Measurements from ENCODE around the gene DHX58.
"Not testable (repeated sequence)": the region's sequence is repeated elsewhere in the genome, so short reads cannot be mapped to it uniquely, and the experiment has no call there.

Gene DHX58

GRCh38 chr17:42112552-42113176 lies at the start of gene DHX58:
Gene DHX58 (minus strand): TSS chr17:42112714. CDS start chr17:42111892, 822 bp downstream.
- in situ Hi-C loops (cut with HindIII; ENCODE audit: low sequenced_read_pairs): no loop called here

DNA sequence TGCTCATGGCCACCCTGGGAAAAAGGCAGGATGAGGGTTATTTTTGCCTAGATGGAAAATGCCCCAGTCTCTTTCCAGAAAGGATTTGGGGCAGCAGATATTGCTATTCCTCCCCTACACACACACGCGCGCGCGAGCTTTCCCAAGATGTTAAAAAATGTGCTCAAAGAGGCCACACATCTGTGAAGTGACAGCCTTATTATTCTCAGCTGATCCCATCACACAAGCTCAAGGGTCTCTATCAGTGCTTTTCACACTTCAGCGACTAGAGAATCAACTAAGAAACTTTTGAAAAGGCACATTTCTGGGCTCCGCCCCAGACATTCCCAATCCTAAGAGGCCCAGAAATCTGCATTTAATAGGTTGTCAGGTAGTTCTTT lies 48.0 kb upstream of the DHX58 start:
- in situ Hi-C loops (cut with HindIII; ENCODE audit: low sequenced_read_pairs): no loop called here

GRCh38 chr17:42159796-42160530 lies 47.4 kb upstream of the DHX58 start:
- in situ Hi-C loops (cut with HindIII; ENCODE audit: low sequenced_read_pairs): no loop called here

DNA sequence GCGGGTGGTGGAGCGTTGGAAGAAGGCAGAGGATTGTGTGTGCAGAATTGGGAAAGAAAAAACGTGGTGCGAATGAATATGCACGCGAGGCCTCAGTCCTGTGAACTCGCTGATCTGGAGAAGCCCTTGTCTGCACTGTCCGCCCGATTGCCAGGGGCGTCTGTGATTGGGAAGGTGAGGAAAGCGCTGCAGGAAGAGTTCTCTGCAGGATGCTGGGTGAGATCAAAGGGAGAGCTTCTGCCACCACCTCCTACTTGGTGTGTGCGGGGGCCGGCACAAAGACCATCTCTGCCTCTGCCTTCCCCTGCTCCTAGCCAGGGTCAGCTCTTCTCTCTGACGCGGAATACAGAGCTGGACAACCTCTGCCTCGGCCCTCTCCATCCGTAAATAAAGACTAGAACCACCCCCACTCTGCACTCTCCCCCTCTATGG lies 43.1 kb upstream of the DHX58 start:
- in situ Hi-C loops (cut with HindIII; ENCODE audit: low sequenced_read_pairs): no loop called here

DNA sequence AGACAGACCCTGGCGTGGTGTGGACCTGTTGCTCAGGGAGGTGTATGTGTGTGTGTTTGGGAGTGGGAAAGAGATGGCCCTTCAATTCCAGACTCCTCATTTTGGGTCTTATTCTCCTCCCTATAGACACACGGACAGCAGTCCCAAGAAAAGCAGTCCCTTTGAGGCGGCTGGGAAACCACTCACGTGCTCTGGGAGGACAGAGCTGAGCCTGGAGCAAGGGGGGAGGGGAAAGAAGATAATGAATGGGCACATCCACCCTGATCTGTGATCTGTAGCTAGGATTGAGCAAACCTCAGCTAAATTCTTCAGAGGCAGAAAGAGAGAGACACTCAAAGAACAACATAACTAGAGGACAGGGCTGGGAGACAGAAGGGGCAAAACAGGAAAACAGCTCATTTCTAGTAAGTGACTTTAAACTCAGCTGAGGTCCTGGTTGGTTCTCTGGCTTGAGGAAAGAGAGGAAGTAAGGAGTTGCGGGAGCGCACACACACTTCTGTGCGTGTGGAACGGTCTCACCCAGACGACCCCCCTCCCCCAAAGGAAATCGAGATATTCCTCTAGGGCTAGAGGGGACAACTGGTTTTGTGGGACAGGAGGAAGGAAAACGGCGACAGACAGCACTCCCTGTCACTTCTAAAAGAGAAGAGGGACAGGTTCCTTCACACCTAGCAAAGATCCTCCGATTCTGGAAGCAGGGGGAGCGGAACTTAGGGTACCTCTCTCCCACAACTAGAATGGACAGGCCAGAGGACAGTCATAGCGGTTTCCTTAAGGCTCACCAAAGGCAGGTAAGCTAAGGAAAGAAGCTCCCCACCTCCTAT lies 41.6 kb upstream of the DHX58 start:
- in situ Hi-C loops (cut with HindIII; ENCODE audit: low sequenced_read_pairs): no loop called here

DNA sequence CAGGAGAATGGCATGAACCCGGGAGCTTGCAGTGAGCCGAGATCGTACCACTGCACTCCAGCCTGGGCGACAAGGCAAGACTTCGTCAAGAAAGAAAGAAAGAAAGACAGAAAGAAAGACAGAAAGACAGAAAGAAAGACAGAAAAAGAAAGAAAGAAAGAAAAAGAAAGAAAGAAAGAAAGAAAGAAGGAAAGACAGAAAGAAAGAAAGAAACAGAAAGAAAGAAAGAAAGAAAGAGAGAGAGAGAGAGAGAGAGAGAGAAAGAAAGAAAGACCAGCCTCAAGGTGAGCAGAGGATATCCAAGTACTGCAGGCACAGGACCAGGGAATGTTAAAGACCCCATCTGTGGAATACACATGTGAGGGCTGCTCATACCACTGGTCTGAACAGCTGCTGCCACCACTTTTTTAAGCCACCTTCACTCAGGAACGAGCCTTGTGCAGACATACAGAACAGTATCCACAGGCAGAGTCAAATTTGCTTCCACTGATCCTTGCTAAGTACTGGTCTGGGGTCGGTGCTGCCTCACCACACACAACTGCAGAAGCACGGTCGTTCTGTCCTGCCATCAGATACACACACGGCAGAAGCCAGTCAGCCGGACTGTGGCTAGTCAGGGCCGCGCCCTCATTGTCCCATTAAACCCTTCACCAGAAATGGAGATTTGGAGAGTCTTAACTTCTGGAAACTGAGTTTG lies 34.5 kb upstream of the DHX58 start:
- in situ Hi-C loops (cut with HindIII; ENCODE audit: low sequenced_read_pairs): no loop called here

DNA sequence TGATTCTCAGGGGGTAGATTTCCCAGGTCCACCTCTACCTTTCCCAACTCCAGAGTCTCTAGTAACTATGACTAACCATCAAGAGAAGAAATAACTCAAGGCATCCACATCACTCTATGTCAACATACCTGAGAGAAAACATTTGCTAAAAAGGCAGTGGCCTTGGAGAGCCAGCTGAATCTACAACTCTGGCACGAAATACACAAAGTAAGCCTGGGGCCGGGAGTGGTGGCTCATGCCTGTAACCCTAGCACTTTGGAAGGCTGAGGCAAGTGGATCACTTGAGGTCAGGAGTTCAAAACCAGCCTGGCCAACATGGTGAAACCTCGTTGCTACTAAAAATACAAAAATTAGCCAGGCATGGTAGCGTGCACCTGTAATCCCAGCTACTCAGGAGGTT lies 30.6 kb upstream of the DHX58 start:
- in situ Hi-C loops (cut with HindIII; ENCODE audit: low sequenced_read_pairs): not testable (repeated sequence)

- in situ Hi-C loops (cut with HindIII; ENCODE audit: low sequenced_read_pairs): no loop called here
Measured at GRCh38 chr17:42142371-42142896, 29.9 kb upstream of the DHX58 start.

DNA sequence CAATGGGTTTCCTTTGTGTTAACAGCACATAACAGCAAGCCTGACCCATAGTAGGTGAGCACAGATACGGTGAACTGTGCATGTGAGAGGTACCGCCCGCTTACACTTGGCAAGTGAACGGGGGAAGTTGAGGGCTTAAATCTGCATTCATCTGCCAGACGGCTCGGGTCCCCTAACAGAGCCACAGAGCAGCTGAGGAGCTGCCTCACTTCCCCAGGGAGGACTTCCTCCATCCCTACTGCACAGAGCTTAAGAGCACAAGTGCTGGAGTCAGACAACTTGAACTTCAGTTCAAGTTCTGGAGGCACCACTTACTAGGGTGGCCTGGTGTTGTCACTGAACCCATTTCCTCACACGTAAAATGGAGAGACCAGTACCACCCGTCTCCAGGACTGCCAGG lies 28.9 kb upstream of the DHX58 start:
- in situ Hi-C loops (cut with HindIII; ENCODE audit: low sequenced_read_pairs): no loop called here

DNA sequence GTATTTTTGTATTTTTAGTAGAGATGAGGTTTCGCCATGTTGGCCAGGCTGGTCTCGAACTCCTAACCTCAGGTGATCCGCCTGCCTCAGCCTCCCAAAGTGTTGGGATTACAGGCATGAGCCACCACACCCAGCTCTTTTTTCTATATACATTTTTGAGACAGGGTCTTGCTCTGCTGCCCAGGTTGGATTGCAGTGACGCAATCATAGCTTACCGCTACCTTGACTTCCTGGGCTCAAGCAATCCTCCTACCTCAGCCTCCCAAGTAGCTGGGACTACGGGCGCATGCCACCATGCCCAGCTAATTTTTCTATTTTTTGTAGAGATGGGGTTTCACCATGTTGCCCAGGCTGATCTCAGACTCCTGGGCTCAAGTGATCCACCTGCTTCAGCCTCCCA lies 28.2 kb upstream of the DHX58 start:
- in situ Hi-C loops (cut with HindIII; ENCODE audit: low sequenced_read_pairs): not testable (repeated sequence)

- in situ Hi-C loops (cut with HindIII; ENCODE audit: low sequenced_read_pairs): no loop called here
Measured at GRCh38 chr17:42138749-42139492, 26.4 kb upstream of the DHX58 start.

DNA sequence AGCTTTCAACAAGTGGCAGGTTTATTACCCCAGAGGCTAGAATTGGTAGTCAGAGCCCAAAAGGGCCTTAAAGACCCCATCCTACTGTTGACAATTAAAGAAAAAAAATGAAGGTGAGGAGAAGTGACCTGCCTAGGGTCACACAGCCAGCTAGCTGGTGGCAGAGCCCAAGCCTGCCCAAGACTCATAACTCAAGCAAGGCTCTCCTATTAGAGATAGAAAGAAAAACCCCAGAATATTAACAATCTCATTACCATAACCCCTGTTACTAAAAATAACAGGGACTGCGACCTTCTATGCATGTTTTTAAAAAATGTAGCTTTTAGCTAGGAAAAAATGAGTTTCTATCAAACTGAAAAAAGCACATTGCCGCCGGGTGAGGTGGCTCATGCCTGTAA lies 24.1 kb upstream of the DHX58 start:
- in situ Hi-C loops (cut with HindIII; ENCODE audit: low sequenced_read_pairs): no loop called here

DNA sequence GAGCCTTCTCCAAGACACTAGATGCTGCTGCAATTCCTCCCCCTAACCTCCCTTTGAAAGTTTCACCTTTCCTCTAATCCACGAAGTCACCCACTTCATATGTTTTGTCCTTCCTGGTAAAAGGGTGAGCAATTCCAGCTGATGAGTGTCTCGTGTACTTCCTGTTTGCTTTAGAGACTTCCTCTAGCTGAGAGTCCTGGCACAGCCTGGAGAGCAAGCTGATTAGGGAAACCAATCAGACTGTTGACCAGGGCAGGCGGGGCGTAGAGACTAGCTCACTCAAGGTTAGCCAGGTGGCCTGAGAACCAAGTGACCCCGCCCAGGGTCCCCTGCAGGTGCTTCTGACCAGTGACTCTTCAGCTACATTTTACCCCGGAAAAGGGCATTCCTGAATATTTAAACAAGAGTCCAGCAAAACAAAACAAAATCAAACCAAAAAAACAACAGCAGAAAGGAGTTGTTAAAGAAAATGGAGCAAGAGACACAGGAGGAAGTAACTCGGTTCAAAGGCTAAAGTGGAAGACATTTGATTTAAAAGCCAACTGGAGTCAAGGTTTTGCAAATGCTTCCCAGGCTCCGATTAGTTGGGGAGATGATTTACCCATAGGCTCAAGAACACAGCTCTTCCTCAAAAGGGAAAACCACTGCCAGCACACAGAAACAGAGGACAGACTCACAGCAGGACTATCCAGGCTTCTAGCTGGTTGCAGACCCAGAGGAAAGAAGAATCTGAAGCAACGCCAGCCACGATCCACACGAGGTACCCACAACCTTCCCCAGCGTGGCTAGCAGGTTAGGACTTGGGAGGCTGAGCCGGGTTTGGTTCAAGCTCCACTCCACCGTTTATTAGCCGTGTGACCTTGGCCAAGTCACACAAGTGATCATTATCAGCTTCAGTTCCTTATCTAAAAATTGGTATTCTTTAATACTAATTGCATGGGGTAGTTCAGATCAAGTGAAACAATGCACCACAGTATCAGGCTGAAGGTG lies 23.4 kb upstream of the DHX58 start:
- in situ Hi-C loops (cut with HindIII; ENCODE audit: low sequenced_read_pairs): no loop called here

DNA sequence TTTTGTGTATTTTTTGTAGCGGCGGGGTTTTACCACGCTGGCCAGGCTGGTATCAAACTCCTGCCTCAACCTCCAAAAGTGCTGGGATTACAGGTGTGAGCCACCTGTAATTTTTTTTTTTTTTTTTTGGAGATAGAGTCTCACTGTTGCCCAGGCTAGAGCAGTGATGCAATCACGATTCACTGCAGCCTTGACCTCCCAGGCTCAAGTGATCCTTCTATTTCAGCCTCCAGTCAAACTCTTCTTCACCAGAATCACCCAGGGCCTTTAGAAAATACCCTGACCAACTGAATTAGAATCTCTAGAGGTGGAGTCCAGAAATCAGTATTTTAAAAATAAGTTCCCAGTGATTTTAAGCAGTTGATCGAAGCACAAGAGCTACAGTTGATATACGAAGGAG lies 22.6 kb upstream of the DHX58 start:
- in situ Hi-C loops (cut with HindIII; ENCODE audit: low sequenced_read_pairs): no loop called here

DNA sequence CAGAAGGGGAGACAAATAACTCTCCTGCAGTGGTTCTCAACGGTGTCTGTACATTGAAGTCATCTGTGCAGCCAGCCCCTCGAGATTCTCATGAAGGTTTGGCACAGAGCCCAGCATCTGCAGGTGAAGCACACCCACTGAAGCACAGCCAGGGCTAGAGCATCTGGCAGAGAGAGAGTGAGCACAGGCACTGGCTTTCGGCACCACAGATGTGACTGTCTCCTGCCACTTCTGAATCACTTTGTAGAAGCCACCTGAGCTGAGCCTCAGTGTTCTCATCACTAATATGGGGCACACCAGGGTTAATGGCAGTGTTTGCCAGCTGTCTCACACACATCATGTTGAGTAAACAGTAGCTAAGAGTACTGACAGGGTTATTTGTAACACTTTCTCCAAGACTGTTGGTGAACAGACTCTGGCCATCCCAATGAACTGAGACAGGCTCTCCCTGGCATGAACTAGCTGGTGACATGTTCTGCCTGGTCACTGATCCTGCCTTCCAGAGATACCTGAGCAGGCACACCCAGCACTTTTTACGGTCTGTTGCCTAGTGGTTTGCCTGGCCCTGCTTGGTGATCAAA lies 21.0 kb upstream of the DHX58 start:
- in situ Hi-C loops (cut with HindIII; ENCODE audit: low sequenced_read_pairs): no loop called here

DNA sequence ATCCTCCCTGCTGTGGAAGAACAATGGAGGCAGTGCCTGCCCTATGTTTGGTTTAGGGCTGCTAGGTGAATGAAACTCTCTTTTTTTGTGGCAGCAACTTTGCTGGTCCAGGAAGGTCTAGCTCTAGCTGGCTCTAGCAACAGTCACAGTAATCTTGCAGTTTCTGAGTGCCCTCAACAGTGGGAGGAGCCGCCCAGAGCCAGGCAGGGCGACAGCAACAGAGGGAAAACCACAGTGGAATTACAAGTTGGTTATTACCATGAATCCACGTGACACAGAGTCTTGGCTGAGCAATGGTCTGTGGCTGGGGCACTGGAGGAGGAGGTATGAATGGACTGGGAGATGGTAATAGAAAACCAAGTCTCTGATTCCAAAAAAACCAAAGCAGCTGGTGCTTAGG lies 20.4 kb upstream of the DHX58 start:
- in situ Hi-C loops (cut with HindIII; ENCODE audit: low sequenced_read_pairs): no loop called here

GRCh38 chr17:42131981-42132432 lies 19.5 kb upstream of the DHX58 start:
- in situ Hi-C loops (cut with HindIII; ENCODE audit: low sequenced_read_pairs): no loop called here

- in situ Hi-C loops (cut with HindIII; ENCODE audit: low sequenced_read_pairs): no loop called here
Measured at GRCh38 chr17:42131232-42131631, 18.7 kb upstream of the DHX58 start.
